IPS-15b (cell line): Measurements from ENCODE around the gene CLSTN2.

Experiments
- H3K27me3 ChIP-seq: one replicate; pipeline ENCODE4 v1.6.1; 2013; ENCODE audit warnings: low read length; ENCODE audit not compliant: control insufficient read depth, insufficient read depth
- H3K36me3 ChIP-seq: one replicate; pipeline ENCODE4 v1.6.1; 2013; ENCODE audit warnings: low read length; ENCODE audit not compliant: control insufficient read depth, insufficient read depth
- H3K4me1 ChIP-seq: one replicate; pipeline ENCODE4 v1.6.1; 2013; ENCODE audit warnings: mild to moderate bottlenecking, low read length; ENCODE audit not compliant: control insufficient read depth, insufficient read depth
- H3K4me3 ChIP-seq: one replicate; pipeline ENCODE4 v1.5.1; 2013; ENCODE audit warnings: low read depth, low read length
- H3K9ac ChIP-seq: one replicate; pipeline ENCODE4 v1.6.1; 2013; ENCODE audit warnings: low read depth, mild to moderate bottlenecking, low read length
- H3K9me3 ChIP-seq: one replicate; pipeline ENCODE4 v1.6.1; 2013; ENCODE audit warnings: mild to moderate bottlenecking, low read length; ENCODE audit not compliant: control insufficient read depth, insufficient read depth

The CLSTN2 gene

DNA sequence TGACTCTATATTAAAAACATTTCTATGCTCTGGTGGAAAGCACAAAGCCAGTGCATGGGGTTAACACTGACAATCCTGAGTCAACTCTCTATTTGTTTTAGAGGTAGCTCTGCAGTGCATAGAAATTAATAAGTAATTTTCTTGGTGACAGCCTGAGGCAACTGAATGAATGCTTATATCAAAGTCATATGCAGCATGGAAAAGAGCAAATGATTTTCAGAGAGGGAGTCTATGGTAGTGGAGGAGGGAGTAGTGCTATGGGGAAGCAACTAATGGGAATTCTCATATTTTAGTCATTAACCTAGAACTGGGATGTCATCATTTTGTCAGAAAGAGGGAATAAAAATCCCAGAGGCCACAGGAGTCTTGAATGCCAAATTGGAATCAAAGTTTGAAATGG lies 99.1 kb downstream of the CLSTN2 start:
- no peaks in the 10 kb centered on the region for H3K36me3 ChIP-seq
- no peaks in the 10 kb centered on the region for H3K4me1 ChIP-seq
- no peaks in the 10 kb centered on the region for H3K27me3 ChIP-seq
- H3K4me3 ChIP-seq: no peak overlapping the region
- H3K9me3 ChIP-seq: no peaks in the 10 kb centered on the region
- H3K9ac ChIP-seq: no peak overlapping the region

DNA sequence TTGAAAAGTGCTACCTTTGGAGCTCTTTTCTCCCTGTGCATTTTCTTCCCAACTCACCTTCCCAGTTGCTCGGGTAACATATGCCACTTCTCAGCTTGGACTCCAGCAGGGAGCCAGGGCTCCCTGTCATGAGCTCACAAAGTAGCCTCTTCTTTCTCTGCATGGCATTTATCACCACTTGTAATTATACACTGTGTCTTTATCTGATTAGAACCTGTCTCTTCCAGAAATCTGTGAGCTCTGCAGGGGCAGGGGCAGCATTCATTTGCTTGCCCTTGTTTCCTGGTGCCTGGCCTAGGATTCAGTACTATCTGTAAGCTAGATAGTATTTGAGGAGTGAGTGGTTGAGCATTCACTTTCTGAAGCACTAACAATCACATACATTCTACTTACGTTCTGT lies 100.9 kb downstream of the CLSTN2 start:
- no peak overlapping the region for H3K9ac ChIP-seq
- H3K36me3 ChIP-seq: no peaks in the 10 kb centered on the region
- H3K27me3 ChIP-seq: no peaks in the 10 kb centered on the region
- H3K9me3 ChIP-seq: no peaks in the 10 kb centered on the region
- H3K4me1 ChIP-seq: no peaks in the 10 kb centered on the region
- no peak overlapping the region for H3K4me3 ChIP-seq

DNA sequence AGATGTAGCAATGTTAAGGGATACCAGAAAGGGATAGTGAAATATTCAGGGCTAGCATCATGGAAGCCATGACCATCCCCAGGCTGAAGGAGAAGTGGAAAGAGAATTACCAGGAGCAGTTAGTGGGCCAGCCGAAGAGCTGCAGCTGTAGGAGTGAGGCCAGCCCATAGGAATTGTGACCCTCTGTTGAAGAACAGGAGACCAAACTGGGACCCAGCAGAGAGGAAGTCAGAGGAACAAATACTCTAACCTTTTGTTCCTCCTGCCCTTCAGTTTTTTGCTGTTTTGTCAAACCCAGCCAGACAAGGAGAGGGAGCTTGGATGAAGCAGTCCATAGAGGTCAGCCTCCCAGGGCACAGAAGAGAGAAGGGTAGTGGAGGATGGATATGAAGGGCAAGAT lies 115.4 kb downstream of the CLSTN2 start:
- Histone ChIP-seq H3K4me1 (peaks cover 2% of the 10 kb centered on the region), H3K9me3 (no peaks in the 10 kb centered on the region), H3K4me3 (no peak overlapping the region), H3K9ac (no peak overlapping the region), H3K27me3 (no peaks in the 10 kb centered on the region), H3K36me3 (no peaks in the 10 kb centered on the region)

DNA sequence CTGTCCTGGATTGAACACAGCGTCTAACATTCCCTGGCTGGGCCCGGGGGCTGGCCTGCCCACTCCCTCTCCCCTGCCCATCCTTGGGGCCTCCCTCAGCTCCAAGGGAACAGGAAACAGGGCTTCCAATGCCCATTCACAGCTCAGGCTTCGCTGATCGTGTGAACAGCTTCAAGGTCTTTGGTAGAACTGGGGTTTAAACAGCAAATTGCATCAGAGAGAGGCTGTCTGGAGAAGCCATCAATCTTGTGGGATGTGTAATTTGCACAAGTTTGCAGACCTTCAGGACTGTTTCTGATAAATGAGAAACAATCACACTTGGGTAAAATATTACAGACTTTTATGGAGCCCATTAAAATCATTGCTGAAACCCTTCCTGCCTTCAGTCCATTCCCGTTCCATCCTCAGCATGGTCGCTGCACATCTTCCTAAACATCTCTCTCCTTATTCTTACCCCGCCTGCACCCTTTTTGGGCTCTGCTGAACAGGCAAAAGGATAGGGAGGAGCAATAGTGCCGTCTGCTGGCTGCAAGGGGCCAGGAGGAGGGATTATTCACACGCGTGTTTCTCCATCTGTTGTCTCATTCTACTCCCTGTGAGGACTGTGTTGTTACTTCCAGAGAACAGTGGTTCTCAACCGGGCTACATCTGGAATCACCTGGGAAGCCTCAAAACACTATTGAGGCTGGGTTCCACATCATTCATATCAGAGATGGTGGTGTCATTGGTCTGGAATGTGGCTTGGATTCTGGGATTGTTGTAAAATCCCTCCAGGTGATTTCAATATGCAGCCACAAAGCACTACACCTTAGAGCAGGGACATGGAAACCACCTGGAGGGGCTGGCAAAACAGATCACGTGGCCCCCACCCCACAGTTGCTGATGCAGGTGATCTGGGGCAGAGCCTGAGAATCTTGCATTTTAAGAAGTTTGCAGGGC lies 116.3 kb downstream of the CLSTN2 start:
- Histone ChIP-seq H3K4me1 (peaks cover 2% of the 10 kb centered on the region), H3K36me3 (no peaks in the 10 kb centered on the region), H3K9me3 (no peaks in the 10 kb centered on the region), H3K4me3 (no peak overlapping the region), H3K9ac (no peak overlapping the region), H3K27me3 (no peaks in the 10 kb centered on the region)

DNA sequence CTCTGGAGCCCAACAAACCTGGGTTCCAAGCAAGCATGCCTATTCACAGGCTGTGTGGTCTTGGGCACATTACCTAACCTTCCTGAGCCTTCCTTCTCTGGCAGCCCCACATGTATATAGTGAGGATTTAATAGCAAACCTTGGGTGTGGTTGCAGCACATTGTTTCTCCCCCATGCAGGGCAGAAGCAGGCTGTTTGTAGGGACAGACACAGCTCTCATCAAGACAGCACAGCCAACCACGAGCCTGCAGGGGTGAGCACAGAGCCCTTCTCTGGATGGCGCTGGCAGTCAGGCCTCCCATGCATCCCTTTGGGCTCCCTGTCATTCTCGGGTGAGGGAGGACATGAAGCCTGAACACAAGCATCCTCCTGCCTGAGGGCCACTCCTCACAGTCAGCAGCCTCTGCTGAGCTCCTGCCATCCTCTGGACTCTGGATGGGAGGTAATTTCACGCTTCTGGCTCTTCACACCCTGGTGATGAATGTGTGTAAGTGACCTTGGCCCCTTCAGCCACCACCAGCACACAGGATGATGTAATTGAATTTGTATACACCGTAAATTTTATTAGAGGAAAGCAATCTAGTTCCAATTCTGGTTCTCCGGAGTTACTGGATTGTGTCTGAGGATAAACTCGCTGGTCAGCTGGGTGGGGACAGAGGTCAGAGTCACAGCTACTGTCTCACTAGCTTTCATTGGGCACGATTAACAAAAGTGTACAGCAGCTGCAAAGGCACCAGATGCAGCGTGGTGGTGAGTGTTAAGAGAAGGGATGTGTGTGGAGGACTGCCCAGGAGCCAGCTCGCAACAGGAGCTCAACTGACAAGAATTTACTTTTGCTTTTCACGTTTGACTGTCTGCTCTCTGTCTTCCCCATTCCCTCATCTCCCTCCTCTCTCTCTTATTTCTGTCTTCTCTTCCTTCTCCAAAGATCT lies 118.1 kb downstream of the CLSTN2 start:
- Histone ChIP-seq H3K9me3 (no peaks in the 10 kb centered on the region), H3K9ac (no peak overlapping the region), H3K4me3 (no peak overlapping the region)

DNA sequence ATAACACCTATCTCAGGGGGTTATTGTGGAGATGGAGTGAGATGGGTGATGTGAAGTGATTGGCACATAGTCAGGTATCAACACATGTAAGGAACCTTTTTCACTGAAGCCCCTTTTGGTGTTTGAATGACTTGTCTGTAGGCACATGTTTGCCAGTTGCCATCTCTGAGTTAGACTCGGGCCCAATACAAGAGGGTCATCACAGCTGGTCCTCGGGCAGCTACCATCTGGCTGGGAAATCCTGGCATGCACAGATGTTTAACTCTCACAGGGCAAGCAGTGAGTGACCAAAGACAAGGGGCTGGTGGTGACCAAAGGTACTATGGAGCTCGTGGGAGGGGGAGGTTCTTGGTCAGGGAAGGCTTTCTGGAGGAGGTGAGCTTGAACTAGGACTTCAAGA lies 118.8 kb downstream of the CLSTN2 start:
- H3K4me1 ChIP-seq: peaks cover 2% of the 10 kb centered on the region
- no peaks in the 10 kb centered on the region for H3K27me3 ChIP-seq
- no peak overlapping the region for H3K4me3 ChIP-seq

More for the DNA sequence above, 118.1 kb downstream of the CLSTN2 start:
- Histone ChIP-seq H3K4me1 (peaks cover 2% of the 10 kb centered on the region), H3K36me3 (no peaks in the 10 kb centered on the region), H3K27me3 (no peaks in the 10 kb centered on the region)

DNA sequence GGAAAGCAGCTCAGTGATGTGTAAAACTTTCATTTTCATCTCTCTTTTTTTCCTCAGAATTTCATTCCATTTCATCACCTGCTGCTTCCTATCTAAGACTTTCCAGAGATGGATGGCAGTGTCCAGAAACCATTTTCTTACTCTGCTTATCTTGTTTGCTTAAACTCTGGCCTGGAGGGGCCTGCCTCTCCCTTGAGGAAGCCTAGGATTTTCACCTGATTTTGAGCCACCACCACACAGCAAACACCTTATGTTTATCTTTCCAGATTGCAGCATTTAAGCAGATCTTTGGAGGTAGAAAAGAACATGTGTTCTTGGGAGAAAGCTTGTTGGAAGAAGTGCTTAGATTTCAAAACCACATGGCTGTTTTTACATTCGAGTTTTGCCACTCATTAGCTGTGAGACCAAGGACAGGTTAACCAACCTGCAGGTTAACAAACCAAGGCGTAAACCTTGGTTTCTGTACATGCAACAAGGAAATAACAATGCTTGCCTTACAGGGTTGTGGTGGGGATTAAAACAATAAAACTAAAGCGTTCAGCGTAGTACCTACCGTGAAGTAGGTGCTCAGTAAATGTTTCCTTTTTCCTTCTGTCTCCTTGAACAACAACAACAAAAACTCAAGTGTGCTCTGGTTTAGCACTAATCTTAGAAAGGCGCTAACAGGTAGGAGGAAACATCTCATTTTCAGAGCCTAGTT lies 120.3 kb downstream of the CLSTN2 start:
- no peak overlapping the region for H3K9ac ChIP-seq
- no peaks in the 10 kb centered on the region for H3K9me3 ChIP-seq
- H3K27me3 ChIP-seq: no peaks in the 10 kb centered on the region
- no peak overlapping the region for H3K4me3 ChIP-seq
- no peaks in the 10 kb centered on the region for H3K36me3 ChIP-seq
- peaks cover 2% of the 10 kb centered on the region for H3K4me1 ChIP-seq

More for the DNA sequence above, 118.8 kb downstream of the CLSTN2 start:
- no peaks in the 10 kb centered on the region for H3K36me3 ChIP-seq
- H3K9me3 ChIP-seq: no peaks in the 10 kb centered on the region
- H3K9ac ChIP-seq: no peak overlapping the region

DNA sequence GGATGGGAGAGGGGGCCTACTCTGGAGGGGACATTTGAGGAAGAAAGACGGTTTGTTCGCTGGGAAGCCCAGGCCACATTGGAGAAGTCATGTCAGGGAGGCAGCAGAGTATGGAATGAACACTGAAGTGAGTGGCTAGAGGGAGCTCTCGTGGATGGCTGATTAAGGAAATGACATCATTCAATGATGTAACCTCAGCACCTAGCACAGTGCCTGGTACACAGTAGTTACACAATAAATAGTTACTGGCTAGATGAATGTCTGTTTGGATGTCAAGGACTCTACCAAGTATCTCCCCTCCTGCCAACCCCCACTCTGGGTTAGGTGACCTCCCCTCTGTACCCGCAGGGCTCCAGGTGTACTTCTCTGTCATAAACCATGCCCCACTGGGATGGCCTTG lies 121.1 kb downstream of the CLSTN2 start:
- no peak overlapping the region for H3K4me3 ChIP-seq
- no peak overlapping the region for H3K9ac ChIP-seq
- H3K36me3 ChIP-seq: no peaks in the 10 kb centered on the region
- no peaks in the 10 kb centered on the region for H3K27me3 ChIP-seq
- no peaks in the 10 kb centered on the region for H3K9me3 ChIP-seq
- peaks cover 2% of the 10 kb centered on the region for H3K4me1 ChIP-seq

DNA sequence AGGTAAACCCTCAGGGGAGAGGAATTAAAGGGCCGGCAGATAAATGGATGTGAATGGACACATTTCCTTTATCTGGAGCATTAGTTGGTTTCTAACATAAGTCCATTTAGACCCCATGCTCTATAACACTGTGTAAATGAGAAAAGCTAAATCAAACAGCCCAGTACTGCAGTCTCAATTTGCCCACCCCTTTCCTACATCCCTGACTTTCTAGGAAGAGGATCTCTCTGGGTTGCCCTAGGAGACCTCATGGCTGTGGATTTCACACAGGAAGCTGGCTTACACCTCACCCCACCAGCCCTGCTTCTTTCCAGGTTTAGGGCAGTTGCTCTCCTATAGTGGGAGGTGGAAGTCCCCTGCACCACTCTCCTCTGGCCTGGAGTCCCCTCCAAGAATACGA lies 126.2 kb downstream of the CLSTN2 start:
- no peaks in the 10 kb centered on the region for H3K27me3 ChIP-seq
- no peaks in the 10 kb centered on the region for H3K4me1 ChIP-seq
- H3K4me3 ChIP-seq: no peak overlapping the region
- no peaks in the 10 kb centered on the region for H3K9me3 ChIP-seq
- H3K36me3 ChIP-seq: no peaks in the 10 kb centered on the region
- H3K9ac ChIP-seq: no peak overlapping the region

DNA sequence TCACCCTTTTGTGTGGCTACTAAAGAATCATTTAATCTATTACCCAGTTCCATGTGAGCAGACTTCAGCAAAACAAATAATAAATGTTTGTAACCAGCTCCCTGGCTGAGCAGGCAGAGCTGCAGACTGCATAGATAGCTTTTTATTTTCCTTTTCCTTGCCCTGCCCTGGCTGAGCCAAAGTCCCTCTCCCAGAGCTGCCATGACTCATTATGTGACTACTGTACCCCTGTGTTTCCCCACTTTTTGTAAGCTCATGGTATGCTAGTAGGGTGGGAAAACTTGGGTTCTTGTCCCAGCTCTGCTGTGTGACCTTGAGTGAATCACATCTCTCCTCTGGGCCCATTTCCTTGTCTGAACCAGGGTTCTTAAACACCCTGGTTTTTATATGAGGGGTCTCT lies 127.5 kb downstream of the CLSTN2 start:
- Histone ChIP-seq H3K9me3 (no peaks in the 10 kb centered on the region), H3K27me3 (no peaks in the 10 kb centered on the region), H3K4me1 (no peaks in the 10 kb centered on the region), H3K9ac (no peak overlapping the region), H3K36me3 (no peaks in the 10 kb centered on the region), H3K4me3 (no peak overlapping the region)

DNA sequence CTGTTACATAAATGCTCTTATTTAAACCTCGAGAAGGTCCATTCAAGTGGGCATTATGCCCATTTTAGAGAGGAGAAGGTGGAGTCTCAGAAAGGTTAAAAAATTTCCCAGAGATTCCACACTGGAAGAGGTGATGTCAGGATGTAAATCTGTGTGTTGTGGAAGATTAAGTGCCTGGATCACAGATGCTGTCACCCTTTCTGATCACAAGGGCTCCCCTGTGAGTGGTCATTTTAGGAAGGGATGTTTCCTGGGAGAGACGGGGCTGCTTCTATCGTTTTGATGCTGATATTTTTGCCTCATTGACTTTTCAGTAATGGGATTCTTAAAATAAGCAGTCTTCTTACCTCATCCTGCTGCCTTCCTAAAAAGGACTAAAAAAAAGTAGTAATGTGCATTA lies 132.5 kb downstream of the CLSTN2 start:
- Histone ChIP-seq H3K9ac (no peak overlapping the region), H3K4me3 (no peak overlapping the region), H3K27me3 (no peaks in the 10 kb centered on the region), H3K36me3 (no peaks in the 10 kb centered on the region), H3K9me3 (no peaks in the 10 kb centered on the region), H3K4me1 (no peaks in the 10 kb centered on the region)
